Stimulated activated memory B cell treated with anti-CD40 and anti-IgM and Interleukin-4, amounts not matched to agents 10 μg/mL and 1 μg/mL and 100 μg/mL, for 72 hours (primary cell): Measurements from ENCODE around the gene HTR1E.
"Not testable (repeated sequence)": the region's sequence is repeated elsewhere in the genome, so short reads cannot be mapped to it uniquely, and the experiment has no call there.

Source experiments
- ATAC-seq: fragments of 150-1000 bp; cut with Tn5 transposase; 2 replicates; pipeline ENCODE4 v1.10.0; 2021
- H3K27ac Mint-ChIP-seq: one replicate; pipeline ENCODE4 v1.8.0; 2022; ENCODE audit warnings: mild to moderate bottlenecking, mixed read lengths
- H3K27me3 Mint-ChIP-seq: one replicate; pipeline ENCODE4 v1.8.0; 2022; ENCODE audit warnings: mixed read lengths
- H3K36me3 Mint-ChIP-seq: one replicate; pipeline ENCODE4 v1.8.0; 2022; ENCODE audit warnings: mixed read lengths
- H3K4me1 Mint-ChIP-seq: one replicate; pipeline ENCODE4 v1.8.0; 2022; ENCODE audit warnings: mixed read lengths
- H3K4me3 Mint-ChIP-seq: one replicate; pipeline ENCODE4 v1.8.0; 2022; ENCODE audit warnings: mild to moderate bottlenecking, moderate library complexity, mixed read lengths
- H3K9me3 Mint-ChIP-seq: one replicate; pipeline ENCODE4 v1.8.0; 2022; ENCODE audit warnings: mixed read lengths

The HTR1E gene

DNA sequence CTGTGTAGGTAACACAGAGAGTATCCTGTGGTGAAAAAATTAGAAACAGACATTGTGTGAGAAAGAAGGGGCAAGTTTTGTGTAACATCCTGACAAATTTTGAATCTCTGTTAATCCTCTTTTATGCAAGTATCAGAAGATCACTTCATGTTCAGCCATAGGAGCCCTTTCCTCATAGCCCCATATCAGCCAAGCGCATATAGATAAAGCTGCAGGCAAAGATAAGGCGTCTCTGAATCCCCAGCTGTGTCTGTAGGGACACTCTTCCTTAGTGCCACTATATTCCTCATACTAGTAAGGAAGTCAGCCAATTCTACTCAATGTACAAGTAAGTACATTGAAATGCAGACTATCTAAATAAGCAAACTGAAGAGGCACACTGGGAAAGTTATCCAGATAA lies 22.3 kb downstream of the HTR1E start:
- no peaks in the 10 kb centered on the region for H3K27me3 Mint-ChIP-seq
- no peak overlapping the region for H3K27ac Mint-ChIP-seq
- no peaks in the 10 kb centered on the region for H3K9me3 Mint-ChIP-seq
- no peaks in the 10 kb centered on the region for H3K4me1 Mint-ChIP-seq
- ATAC-seq = no peak
- H3K4me3 Mint-ChIP-seq = no peak overlapping the region
- no peaks in the 10 kb centered on the region for H3K36me3 Mint-ChIP-seq

- no peaks in the 10 kb centered on the region for H3K9me3 Mint-ChIP-seq
- H3K4me1 Mint-ChIP-seq = no peaks in the 10 kb centered on the region
- H3K27ac Mint-ChIP-seq = no peak overlapping the region
- no peak overlapping the region for H3K4me3 Mint-ChIP-seq
- H3K36me3 Mint-ChIP-seq = no peaks in the 10 kb centered on the region
- no peak for ATAC-seq
- H3K27me3 Mint-ChIP-seq = peaks cover 20% of the 10 kb centered on the region
Observed at GRCh38 chr6:86961455-86962200, 24.3 kb downstream of the HTR1E start.

GRCh38 chr6:86963352-86963751 lies 26.0 kb downstream of the HTR1E start:
- Mint-ChIP-seq H3K9me3 (no peaks in the 10 kb centered on the region), H3K4me1 (no peaks in the 10 kb centered on the region), H3K36me3 (no peaks in the 10 kb centered on the region), H3K27me3 (peaks cover 20% of the 10 kb centered on the region), H3K27ac (no peak overlapping the region), H3K4me3 (no peak overlapping the region)
- no peak for ATAC-seq

DNA sequence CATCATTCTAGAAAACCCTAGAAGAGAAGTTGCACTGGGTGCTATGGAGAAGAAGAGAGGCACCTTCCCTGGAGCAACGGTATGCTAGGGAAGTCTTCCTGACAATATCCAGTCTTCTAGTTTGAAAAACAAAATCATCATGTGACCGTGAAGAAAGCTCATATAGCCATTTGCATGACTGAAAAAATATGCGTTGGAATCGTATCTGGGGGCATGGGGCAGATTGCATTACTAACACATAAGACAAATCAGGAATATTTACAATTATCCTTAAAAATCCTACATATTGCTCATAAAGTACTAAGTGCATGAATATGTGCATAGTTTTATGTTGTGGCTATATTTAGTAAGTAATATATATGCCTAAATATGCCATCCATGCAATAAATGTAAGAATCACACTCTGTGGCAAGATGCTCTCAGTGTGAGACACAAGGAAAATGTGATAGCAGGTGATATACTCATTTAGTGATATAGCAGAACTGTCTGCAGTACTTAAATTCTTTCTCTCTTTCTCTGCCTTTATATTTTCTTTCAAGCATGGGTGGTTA lies 26.8 kb downstream of the HTR1E start:
- Mint-ChIP-seq H3K4me1 (no peaks in the 10 kb centered on the region), H3K4me3 (no peak overlapping the region), H3K27ac (no peak overlapping the region), H3K27me3 (peaks cover 20% of the 10 kb centered on the region), H3K9me3 (no peaks in the 10 kb centered on the region), H3K36me3 (no peaks in the 10 kb centered on the region)
- ATAC-seq = no peak

- Mint-ChIP-seq H3K36me3 (no peaks in the 10 kb centered on the region), H3K27ac (no peak overlapping the region), H3K9me3 (no peaks in the 10 kb centered on the region), H3K27me3 (peaks cover 20% of the 10 kb centered on the region), H3K4me3 (no peak overlapping the region), H3K4me1 (no peaks in the 10 kb centered on the region)
- no peak for ATAC-seq
Observed at GRCh38 chr6:86966271-86966670, 28.9 kb downstream of the HTR1E start.

- no peaks in the 10 kb centered on the region for H3K4me1 Mint-ChIP-seq
- no peak for ATAC-seq
- H3K27ac Mint-ChIP-seq = no peak overlapping the region
- no peaks in the 10 kb centered on the region for H3K9me3 Mint-ChIP-seq
- no peaks in the 10 kb centered on the region for H3K36me3 Mint-ChIP-seq
- no peak overlapping the region for H3K4me3 Mint-ChIP-seq
- peaks cover 20% of the 10 kb centered on the region for H3K27me3 Mint-ChIP-seq
Observed at GRCh38 chr6:86969573-86969972, 32.2 kb downstream of the HTR1E start.

DNA sequence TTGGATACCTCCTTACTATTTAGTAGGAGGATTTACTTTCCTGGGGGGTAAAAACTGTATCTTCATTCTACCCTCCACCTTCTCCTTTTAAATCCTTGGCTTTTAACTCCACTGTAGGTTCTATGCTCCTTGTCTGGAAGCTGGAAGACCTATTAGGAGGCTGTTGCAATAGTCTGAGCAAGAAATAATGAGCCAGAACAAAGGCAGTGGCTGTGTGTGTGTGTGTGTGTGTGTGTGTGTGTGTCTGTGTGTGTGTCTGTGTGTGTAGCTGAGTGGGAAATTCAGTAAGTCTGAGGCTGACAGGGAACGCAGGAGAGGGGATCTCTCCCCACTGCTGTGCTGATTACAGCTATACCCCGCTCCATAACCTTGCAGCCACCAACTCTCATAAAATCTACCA lies 35.8 kb downstream of the HTR1E start:
- no peaks in the 10 kb centered on the region for H3K9me3 Mint-ChIP-seq
- peaks cover 11% of the 10 kb centered on the region for H3K27me3 Mint-ChIP-seq
- peak; percentile 22 for ATAC-seq
- no peaks in the 10 kb centered on the region for H3K4me1 Mint-ChIP-seq
- no peaks in the 10 kb centered on the region for H3K36me3 Mint-ChIP-seq
- H3K4me3 Mint-ChIP-seq = no peak overlapping the region
- no peak overlapping the region for H3K27ac Mint-ChIP-seq

DNA sequence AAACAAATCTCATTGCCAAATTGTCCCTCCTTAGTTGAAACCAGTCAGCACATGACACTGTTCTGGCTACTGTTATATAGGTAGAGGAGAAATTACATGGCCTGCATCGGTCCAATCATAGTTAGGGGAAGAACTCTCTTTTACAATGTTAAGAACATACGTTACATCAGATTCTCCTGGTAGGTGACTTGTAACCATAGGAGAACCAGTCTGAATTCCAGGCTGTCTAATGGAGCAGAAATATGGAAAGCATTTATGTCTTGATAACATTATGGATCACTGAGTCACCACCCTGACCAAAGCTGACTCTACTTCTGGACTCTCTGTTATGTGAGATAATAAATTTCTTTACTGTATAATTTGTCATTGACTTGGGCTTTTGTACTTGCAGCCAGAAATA lies 40.9 kb downstream of the HTR1E start:
- Mint-ChIP-seq H3K4me1 (no peaks in the 10 kb centered on the region), H3K36me3 (no peaks in the 10 kb centered on the region), H3K27ac (no peak overlapping the region), H3K9me3 (peaks cover 2% of the 10 kb centered on the region), H3K4me3 (no peak overlapping the region), H3K27me3 (peaks cover 11% of the 10 kb centered on the region)
- ATAC-seq = no peak

DNA sequence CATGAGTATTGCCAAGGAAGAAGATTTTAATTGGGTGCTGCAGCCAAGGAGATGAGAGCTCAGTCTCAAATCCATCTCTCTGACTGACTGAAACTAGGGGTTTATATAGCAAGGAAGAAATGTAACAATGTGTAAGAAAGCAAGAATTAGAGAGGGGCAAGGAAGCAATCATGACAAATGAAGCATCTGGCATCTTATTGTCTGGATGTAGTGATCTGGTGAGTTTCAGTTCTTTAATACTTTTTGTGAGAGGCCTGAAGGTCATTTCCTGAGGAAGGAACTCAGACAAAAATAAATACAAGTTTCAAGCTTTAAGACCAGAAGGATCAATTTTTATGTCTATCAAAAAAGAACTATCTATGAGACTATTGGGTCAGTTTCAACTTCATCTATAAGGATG lies 64.2 kb downstream of the HTR1E start:
- H3K9me3 Mint-ChIP-seq = peaks cover 17% of the 10 kb centered on the region
- H3K4me1 Mint-ChIP-seq = peaks cover 23% of the 10 kb centered on the region
- H3K27me3 Mint-ChIP-seq = no peaks in the 10 kb centered on the region
- no peak for ATAC-seq
- H3K4me3 Mint-ChIP-seq = peak overlapping the region; percentile 20
- H3K36me3 Mint-ChIP-seq = peaks cover 6% of the 10 kb centered on the region
- H3K27ac Mint-ChIP-seq = peak overlapping the region; percentile 70

GRCh38 chr6:87002391-87002790 lies 65.1 kb downstream of the HTR1E start:
- H3K27ac Mint-ChIP-seq, H3K4me3 Mint-ChIP-seq, H3K27me3 Mint-ChIP-seq, H3K36me3 Mint-ChIP-seq, ATAC-seq: not testable (repeated sequence)
- H3K4me1 Mint-ChIP-seq = peaks cover 23% of the 10 kb centered on the region
- H3K9me3 Mint-ChIP-seq = peaks cover 17% of the 10 kb centered on the region

- not testable (repeated sequence) for H3K27ac Mint-ChIP-seq, H3K27me3 Mint-ChIP-seq, H3K36me3 Mint-ChIP-seq, H3K4me3 Mint-ChIP-seq, ATAC-seq
- peaks cover 10% of the 10 kb centered on the region for H3K9me3 Mint-ChIP-seq
- H3K4me1 Mint-ChIP-seq = peaks cover 14% of the 10 kb centered on the region
Observed at GRCh38 chr6:87006541-87006940, 69.2 kb downstream of the HTR1E start.

GRCh38 chr6:87009581-87009980 lies 72.3 kb downstream of the HTR1E start:
- H3K36me3 Mint-ChIP-seq = not testable (repeated sequence)

GRCh38 chr6:87012035-87012434 lies 74.7 kb downstream of the HTR1E start:
- H3K4me3 Mint-ChIP-seq = no peak overlapping the region
- H3K36me3 Mint-ChIP-seq = no peaks in the 10 kb centered on the region
- H3K9me3 Mint-ChIP-seq = no peaks in the 10 kb centered on the region
- no peak for ATAC-seq
- H3K4me1 Mint-ChIP-seq = no peaks in the 10 kb centered on the region
- H3K27me3 Mint-ChIP-seq = no peaks in the 10 kb centered on the region
- no peak overlapping the region for H3K27ac Mint-ChIP-seq

More at GRCh38 chr6:87009581-87009980, 72.3 kb downstream of the HTR1E start:
- H3K27ac Mint-ChIP-seq, H3K9me3 Mint-ChIP-seq, H3K4me3 Mint-ChIP-seq, ATAC-seq, H3K4me1 Mint-ChIP-seq, H3K27me3 Mint-ChIP-seq: not testable (repeated sequence)

DNA sequence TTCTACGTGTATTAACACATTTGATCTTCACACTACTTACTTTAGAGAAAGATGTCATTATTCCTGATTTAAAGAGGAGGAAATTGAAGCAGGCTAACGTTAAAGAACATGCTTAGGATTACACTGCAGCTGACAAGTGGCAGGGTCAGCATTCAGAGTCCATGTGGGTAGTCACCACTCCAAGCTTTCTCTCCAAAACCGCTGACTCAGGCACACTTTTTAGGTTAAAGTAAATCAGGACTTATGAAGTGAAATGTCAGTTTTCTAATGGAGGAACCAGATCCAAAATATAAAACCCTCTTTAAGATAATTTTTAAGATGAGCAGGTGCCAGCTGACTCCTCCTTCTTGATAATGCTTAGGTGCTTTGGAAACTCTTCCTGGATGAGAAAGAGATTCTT lies 75.4 kb downstream of the HTR1E start:
- Mint-ChIP-seq H3K9me3 (no peaks in the 10 kb centered on the region), H3K4me1 (no peaks in the 10 kb centered on the region), H3K27ac (no peak overlapping the region), H3K4me3 (no peak overlapping the region), H3K36me3 (no peaks in the 10 kb centered on the region), H3K27me3 (peaks cover 2% of the 10 kb centered on the region)
- no peak for ATAC-seq

DNA sequence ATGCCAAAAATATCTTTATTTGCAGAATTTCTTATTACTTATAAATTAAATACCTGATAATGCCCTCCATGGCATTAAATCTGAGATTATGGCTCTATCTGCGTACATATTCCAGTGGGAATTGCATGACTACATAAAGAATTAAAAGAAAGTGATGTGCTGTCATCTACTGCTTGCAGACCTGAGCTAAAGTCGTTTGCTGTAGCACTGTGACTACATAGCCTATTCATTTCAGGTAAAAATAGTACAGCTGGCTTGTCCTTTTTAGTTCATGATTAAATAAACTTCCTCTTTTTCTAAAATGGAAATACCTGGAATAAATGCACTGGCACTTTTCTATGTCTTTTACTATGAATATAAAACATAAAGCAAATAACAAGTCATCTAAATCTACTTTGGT lies 79.4 kb downstream of the HTR1E start:
- H3K27ac Mint-ChIP-seq = no peak overlapping the region
- ATAC-seq = no peak
- no peaks in the 10 kb centered on the region for H3K36me3 Mint-ChIP-seq
- H3K4me1 Mint-ChIP-seq = no peaks in the 10 kb centered on the region
- no peak overlapping the region for H3K4me3 Mint-ChIP-seq
- H3K9me3 Mint-ChIP-seq = peaks cover 3% of the 10 kb centered on the region
- peaks cover 23% of the 10 kb centered on the region for H3K27me3 Mint-ChIP-seq

GRCh38 chr6:87027021-87027420 lies 89.7 kb downstream of the HTR1E start:
- peak; percentile 64 for ATAC-seq
- H3K9me3 Mint-ChIP-seq = peaks cover 3% of the 10 kb centered on the region
- no peak overlapping the region for H3K4me3 Mint-ChIP-seq
- H3K27ac Mint-ChIP-seq = no peak overlapping the region
- no peaks in the 10 kb centered on the region for H3K27me3 Mint-ChIP-seq
- H3K4me1 Mint-ChIP-seq = no peaks in the 10 kb centered on the region
- H3K36me3 Mint-ChIP-seq = no peaks in the 10 kb centered on the region
